Measurements from ENCODE around the gene GNAI3. TPM values are rescaled to one million over a fixed set of nuclear protein-coding genes. Genes with fewer than 3 reads are reported as not detected.

The GNAI3 gene
- polyA plus RNA-seq, 3 donors, result 3.0 to 14.2 (median 10.4) TPM

DNA sequence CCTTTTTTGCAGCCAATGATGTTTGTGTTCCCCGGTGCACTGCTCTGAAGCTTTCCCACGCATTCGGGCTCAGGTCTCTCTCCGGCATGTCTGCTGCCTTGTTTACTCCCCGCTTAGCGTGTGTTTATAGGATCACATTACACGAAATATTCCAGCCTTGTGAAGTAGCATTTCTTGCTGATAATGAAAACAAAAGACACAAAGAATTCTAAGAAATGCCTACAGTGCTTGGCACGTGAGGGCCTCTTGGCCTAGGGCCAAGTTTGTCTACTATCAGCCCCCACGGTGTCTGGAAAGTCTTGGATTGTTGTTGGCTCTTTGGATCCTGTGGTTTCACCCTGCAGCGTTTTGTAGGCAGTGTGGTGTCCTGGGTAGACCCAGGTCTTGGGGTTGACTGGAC, 96.3 kb downstream of the GNAI3 start:
- H3K27ac ChIP-seq (ENCODE audit: low read depth in 1 of 2, low read length in 2 of 2), result no peak overlapping the region
- Mint-ChIP-seq H3K36me3 (peaks cover 0 to 2% of the 10 kb centered on the region in 2 donors), H3K4me3 (no peak overlapping the region), H3K9me3 (peaks cover 0 to 5% (median 0%) of the 10 kb centered on the region in 7 donors), H3K27ac (no peak overlapping the region), H3K27me3 (ENCODE audit: low read depth in 3 of 3) (peaks cover 2 to 7% (median 5%) of the 10 kb centered on the region in 3 donors), H3K4me1 (peaks cover 16% of the 10 kb centered on the region)
- DNase-seq, result no peak
- H4K20me1 ChIP-seq (ENCODE audit: insufficient read depth, low read length), result no peaks in the 10 kb centered on the region
- no peaks in the 10 kb centered on the region for H3K9me3 ChIP-seq (replicated peaks in 1 of 2; ENCODE audit: control insufficient read depth in 1 of 2, insufficient read depth in 1 of 2, low read length in 2 of 2)
- H3K36me3 ChIP-seq (replicated peaks in 1 of 2; ENCODE audit: control insufficient read depth in 1 of 2, insufficient read depth in 2 of 2, low read length in 2 of 2), result no peaks in the 10 kb centered on the region
- no peak overlapping the region for H3K4me2 ChIP-seq (replicated peaks; ENCODE audit: extremely low read depth, low read length, poor library complexity, severe bottlenecking)
- no peak overlapping the region for H2AFZ ChIP-seq (ENCODE audit: insufficient read depth, low read depth, low read length, poor library complexity, severe bottlenecking)
- H3K27me3 ChIP-seq (ENCODE audit: control insufficient read depth in 2 of 2, insufficient read depth in 2 of 2, low read length in 2 of 2), result no peaks in the 10 kb centered on the region
- intact Hi-C loops (cut with micrococcal nuclease), result loop anchor here (5.0 to 10.0 kb wide), 2 partner anchors 340 to 368 kb away; partner anchors contain the start of gene AHCYL1 (in 1 of the 2)
- H3K79me2 ChIP-seq (ENCODE audit: insufficient read depth, low read length), result no peaks in the 10 kb centered on the region
- H3K9ac ChIP-seq (ENCODE audit: insufficient read depth, low read length, poor library complexity, severe bottlenecking), result no peak overlapping the region
- H3K4me1 ChIP-seq (ENCODE audit: control insufficient read depth in 1 of 2, insufficient read depth in 2 of 2, low read length in 2 of 2), result peaks cover 7 to 14% of the 10 kb centered on the region in 2 donors
- no peak overlapping the region for H3K4me3 ChIP-seq (replicated peaks in 1 of 3; ENCODE audit: low read depth in 2 of 3, low read length in 3 of 3)
- no CpG with 5 or more reads among the region's 10 CpGs for WGBS (ENCODE audit: insufficient coverage)
- TF ChIP-seq, protein P1, sequence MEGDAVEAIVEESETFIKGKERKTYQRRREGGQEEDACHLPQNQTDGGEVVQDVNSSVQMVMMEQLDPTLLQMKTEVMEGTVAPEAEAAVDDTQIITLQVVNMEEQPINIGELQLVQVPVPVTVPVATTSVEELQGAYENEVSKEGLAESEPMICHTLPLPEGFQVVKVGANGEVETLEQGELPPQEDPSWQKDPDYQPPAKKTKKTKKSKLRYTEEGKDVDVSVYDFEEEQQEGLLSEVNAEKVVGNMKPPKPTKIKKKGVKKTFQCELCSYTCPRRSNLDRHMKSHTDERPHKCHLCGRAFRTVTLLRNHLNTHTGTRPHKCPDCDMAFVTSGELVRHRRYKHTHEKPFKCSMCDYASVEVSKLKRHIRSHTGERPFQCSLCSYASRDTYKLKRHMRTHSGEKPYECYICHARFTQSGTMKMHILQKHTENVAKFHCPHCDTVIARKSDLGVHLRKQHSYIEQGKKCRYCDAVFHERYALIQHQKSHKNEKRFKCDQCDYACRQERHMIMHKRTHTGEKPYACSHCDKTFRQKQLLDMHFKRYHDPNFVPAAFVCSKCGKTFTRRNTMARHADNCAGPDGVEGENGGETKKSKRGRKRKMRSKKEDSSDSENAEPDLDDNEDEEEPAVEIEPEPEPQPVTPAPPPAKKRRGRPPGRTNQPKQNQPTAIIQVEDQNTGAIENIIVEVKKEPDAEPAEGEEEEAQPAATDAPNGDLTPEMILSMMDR (IDR thresholded peaks at IDR 0.05), result no peak

- intact Hi-C loops (cut with micrococcal nuclease), result loop anchor here in 1 of 2 donors (10.0 kb wide), 1 partner anchor 335 kb away; the partner anchor contains the start of gene AHCYL1
- H3K4me1 Mint-ChIP-seq, result no peaks in the 10 kb centered on the region
- no peak overlapping the region for H2AFZ ChIP-seq (ENCODE audit: insufficient read depth, low read depth, low read length, poor library complexity, severe bottlenecking)
- peak overlapping the region in 1 of 2 donors; percentile 75 for H3K4me3 Mint-ChIP-seq
- WGBS (ENCODE audit: insufficient coverage), result no CpG with 5 or more reads among the region's 4 CpGs
- no peaks in the 10 kb centered on the region for H3K79me2 ChIP-seq (ENCODE audit: insufficient read depth, low read length)
- H3K27ac ChIP-seq (ENCODE audit: low read depth in 1 of 2, low read length in 2 of 2), result no peak overlapping the region
- no peak overlapping the region for H3K27ac Mint-ChIP-seq
- peaks cover 0 to 5% (median 0%) of the 10 kb centered on the region in 7 donors for H3K9me3 Mint-ChIP-seq
- H3K4me1 ChIP-seq (ENCODE audit: control insufficient read depth in 1 of 2, insufficient read depth in 2 of 2, low read length in 2 of 2), result no peaks in the 10 kb centered on the region
- no peaks in the 10 kb centered on the region for H3K27me3 ChIP-seq (ENCODE audit: control insufficient read depth in 2 of 2, insufficient read depth in 2 of 2, low read length in 2 of 2)
- H3K36me3 ChIP-seq (replicated peaks in 1 of 2; ENCODE audit: control insufficient read depth in 1 of 2, insufficient read depth in 2 of 2, low read length in 2 of 2), result no peaks in the 10 kb centered on the region
- no peaks in the 10 kb centered on the region for H4K20me1 ChIP-seq (ENCODE audit: insufficient read depth, low read length)
- H3K36me3 Mint-ChIP-seq, result no peaks in the 10 kb centered on the region
- DNase-seq, result no peak
- no peak overlapping the region for H3K9ac ChIP-seq (ENCODE audit: insufficient read depth, low read length, poor library complexity, severe bottlenecking)
- H3K4me2 ChIP-seq (replicated peaks; ENCODE audit: extremely low read depth, low read length, poor library complexity, severe bottlenecking), result peak overlapping the region; percentile 35
- H3K9me3 ChIP-seq (replicated peaks in 1 of 2; ENCODE audit: control insufficient read depth in 1 of 2, insufficient read depth in 1 of 2, low read length in 2 of 2), result no peaks in the 10 kb centered on the region
- H3K27me3 Mint-ChIP-seq (ENCODE audit: low read depth in 3 of 3), result peaks cover 2 to 19% (median 3%) of the 10 kb centered on the region in 3 donors
- TF ChIP-seq, protein P1 (IDR thresholded peaks at IDR 0.05), result peak; percentile 26
- H3K4me3 ChIP-seq (replicated peaks in 1 of 3; ENCODE audit: low read depth in 2 of 3, low read length in 3 of 3), result peak overlapping the region in 1 of 3 experiments; percentile 49
Observed at GRCh38 chr1:109649491-109649914, 101.1 kb downstream of the GNAI3 start.
